Measurements from ENCODE around the gene SELENOW.

DNA sequence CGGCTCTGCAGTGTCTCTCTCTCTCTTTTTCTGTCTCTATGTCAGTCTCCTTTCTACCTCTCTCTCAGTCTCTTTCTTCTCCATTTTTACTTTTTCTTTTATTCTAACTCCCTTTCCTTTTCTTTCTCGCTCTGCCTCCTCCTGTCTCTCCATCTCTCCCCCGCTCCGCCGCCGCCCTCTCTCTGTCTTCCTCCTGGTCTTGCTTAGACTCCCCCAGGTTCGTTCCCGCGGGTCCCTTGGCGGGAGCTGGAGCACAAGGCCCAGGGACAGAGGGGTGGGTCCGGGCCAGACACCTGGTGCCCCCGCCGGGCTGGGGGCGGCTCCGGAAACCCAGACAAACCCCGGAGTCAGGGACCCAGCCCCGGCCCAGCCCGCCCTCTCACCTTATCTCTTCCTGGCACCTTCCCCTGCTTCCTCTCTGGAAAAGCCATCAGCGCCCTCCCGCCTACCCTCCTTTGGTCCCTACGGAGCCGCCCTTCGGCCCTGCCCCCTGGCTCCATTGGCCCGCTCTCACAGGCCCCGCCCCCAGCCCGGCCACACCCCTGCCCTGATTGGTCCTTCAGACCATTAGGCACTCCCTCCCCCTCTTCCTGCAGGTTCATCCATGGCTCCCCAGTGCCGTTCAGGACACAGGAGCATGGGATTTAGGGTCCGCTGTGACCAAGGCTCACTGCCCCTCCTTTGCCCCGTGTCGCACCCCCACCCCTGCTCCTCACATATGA, 48.5 kb upstream of the SELENOW start:
- TF ChIP-seq, protein P1, sequence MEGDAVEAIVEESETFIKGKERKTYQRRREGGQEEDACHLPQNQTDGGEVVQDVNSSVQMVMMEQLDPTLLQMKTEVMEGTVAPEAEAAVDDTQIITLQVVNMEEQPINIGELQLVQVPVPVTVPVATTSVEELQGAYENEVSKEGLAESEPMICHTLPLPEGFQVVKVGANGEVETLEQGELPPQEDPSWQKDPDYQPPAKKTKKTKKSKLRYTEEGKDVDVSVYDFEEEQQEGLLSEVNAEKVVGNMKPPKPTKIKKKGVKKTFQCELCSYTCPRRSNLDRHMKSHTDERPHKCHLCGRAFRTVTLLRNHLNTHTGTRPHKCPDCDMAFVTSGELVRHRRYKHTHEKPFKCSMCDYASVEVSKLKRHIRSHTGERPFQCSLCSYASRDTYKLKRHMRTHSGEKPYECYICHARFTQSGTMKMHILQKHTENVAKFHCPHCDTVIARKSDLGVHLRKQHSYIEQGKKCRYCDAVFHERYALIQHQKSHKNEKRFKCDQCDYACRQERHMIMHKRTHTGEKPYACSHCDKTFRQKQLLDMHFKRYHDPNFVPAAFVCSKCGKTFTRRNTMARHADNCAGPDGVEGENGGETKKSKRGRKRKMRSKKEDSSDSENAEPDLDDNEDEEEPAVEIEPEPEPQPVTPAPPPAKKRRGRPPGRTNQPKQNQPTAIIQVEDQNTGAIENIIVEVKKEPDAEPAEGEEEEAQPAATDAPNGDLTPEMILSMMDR (IDR thresholded peaks at IDR 0.05) = no peak
- TF ChIP-seq POLR2A (IDR thresholded peaks at IDR 0.05) = no peak

All from lower leg skin (tissue), 3 donors.